GM20000 (cell line): ENCODE results near the gene LCMT1.

Experiments used
- DNase-seq: peaks from one replicate; pipeline ENCODE4 v3.0.0; 2012; ENCODE audit warnings: low spot score
- TF ChIP-seq, protein P1 (sequence below): IDR thresholded peaks from 2 replicates; pipeline ENCODE4 v1.5.1; 2012; ENCODE audit warnings: mild to moderate bottlenecking, control low read depth; ENCODE audit errors: extremely low read depth, missing control alignments

LCMT1 gene

DNA sequence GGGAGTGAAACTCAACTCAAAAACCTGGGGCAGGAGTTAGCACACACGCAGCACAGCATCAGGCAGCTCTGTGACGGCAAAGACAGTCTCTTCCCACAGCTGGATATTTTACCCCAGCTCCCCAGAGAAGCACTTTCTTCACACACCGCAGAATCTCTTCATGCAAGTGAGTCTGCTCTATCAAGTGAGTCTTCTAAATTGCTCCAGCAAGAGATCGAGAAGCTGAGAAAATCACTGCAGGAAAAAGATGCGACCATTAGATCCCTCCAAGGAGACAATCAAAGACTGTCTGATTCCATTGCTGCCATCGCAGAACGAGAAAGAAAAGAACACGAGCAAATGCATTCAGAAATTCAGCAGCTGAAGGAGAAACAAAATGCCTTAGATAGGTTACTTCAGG lies 16.9 kb upstream of the LCMT1 start:
- DNase-seq = no peak
- TF ChIP-seq, protein P1, sequence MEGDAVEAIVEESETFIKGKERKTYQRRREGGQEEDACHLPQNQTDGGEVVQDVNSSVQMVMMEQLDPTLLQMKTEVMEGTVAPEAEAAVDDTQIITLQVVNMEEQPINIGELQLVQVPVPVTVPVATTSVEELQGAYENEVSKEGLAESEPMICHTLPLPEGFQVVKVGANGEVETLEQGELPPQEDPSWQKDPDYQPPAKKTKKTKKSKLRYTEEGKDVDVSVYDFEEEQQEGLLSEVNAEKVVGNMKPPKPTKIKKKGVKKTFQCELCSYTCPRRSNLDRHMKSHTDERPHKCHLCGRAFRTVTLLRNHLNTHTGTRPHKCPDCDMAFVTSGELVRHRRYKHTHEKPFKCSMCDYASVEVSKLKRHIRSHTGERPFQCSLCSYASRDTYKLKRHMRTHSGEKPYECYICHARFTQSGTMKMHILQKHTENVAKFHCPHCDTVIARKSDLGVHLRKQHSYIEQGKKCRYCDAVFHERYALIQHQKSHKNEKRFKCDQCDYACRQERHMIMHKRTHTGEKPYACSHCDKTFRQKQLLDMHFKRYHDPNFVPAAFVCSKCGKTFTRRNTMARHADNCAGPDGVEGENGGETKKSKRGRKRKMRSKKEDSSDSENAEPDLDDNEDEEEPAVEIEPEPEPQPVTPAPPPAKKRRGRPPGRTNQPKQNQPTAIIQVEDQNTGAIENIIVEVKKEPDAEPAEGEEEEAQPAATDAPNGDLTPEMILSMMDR = no peak

DNA sequence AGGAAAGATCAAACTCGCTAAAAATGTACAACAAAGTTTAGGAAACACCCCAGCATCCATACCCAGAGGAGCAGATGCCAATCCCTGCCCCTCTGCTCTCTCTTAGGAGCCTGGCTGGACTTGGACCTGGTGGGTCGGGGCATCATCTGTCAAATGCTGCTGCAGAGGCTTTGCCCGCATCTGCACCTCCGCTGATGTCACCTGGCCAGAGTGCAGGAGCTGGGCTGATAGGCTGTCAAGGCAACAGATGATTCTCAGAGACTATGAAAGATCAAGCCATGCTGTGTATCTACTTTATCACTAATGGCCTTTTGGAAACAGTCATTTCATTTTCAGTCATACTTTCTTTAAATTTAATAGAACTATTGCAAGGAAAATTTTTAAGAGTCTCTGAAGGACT lies 15.9 kb upstream of the LCMT1 start:
- TF ChIP-seq, protein P1 = no peak
- DNase-seq = no peak

DNA sequence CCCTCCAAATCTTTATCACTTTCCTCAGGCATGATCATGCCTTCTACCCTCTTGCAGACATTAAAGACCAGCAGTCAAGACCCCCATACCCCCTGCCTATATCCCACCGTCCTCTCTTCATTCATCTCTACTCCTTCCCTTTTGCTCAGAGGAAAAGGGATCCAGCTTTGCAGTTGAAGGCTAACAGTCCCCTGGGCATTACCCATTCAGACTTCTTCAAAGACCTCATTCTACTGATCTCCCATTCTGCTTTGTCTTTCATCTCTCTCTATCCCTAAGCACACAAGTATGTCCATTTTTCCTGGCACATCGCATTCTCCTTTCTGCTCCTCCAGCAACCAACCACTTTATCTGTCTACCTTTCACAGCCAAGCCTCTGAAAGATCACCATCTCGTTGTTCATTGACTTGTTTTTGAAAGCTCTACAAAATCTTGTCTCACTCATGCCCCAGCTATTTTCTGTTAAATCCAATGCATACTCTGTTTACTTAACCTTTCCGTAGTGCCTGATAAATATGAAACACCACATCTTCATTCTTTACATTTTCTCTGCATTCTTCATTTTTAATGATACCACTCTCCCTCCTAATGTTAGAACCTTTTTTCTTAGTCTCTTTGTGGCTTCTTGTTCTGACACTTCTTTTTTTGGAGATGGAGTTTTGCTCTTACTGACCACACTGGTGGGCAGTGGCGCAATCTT lies 14.1 kb upstream of the LCMT1 start:
- DNase-seq = no peak
- TF ChIP-seq, protein P1 = no peak

DNA sequence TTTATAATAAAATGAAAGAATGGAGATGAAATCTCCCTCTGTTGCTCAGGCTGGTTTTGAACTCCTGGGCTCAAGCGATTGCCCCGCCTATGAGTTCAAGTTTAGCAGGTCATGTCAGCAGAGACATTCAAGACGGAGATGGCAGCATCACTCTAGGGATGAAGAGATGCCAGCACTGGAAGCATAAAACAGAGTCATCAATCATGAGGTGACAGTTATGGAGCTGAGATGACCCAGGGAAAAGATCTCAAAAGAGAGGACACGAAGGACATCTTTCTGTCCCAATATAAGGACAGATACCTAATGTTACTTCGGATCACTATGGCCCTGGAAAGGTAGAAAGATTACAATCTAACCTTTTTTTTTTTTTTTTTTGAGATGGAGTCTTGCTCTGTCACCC lies 11.0 kb upstream of the LCMT1 start:
- DNase-seq = no peak
- TF ChIP-seq, protein P1 = no peak

DNA sequence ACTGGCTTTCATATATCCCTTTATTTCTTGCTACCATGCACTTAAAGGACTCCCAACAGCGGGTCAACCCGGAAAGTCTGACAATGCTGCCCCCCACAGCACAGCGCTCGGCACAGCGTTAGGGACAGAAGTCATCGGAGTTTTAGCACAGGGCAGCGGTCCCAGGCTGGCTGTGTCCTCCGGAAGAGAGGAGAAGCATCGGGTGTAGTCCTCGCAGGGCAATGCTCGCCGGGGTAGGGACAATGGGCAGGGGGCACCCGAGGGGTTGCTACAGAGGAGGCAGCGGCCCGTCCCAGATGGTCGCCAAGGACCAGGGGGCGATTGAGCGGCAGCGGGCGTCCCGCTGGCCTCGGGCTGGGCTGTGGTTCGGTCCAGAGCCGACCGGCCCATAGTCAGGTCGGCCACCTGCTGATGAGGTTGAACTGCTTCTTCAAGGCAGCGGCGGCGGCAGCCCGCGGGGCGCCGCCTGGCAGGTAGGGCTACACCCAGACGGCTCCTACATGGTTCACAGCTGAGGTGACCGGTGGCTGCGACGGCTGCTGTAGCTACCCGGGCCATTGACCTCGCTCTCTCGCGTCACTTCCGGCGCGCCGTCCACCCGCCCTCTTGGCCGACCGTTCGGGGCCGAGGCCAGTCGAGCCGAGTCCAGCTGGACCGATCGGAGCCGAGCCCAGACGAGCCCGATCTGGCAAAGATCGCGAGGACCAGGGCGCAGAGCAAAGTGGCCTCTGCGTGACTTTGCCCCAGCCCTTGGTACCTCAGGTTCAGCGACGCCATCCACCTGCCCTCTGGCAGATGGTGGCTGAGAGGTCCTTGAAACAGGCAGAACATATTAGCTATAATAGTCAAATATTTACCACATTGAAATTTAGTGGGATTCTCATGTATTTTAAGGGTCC lies 4.7 kb upstream of the LCMT1 start:
- peak; percentile 89 for DNase-seq
- TF ChIP-seq, protein P1 = peak; percentile 33

DNA sequence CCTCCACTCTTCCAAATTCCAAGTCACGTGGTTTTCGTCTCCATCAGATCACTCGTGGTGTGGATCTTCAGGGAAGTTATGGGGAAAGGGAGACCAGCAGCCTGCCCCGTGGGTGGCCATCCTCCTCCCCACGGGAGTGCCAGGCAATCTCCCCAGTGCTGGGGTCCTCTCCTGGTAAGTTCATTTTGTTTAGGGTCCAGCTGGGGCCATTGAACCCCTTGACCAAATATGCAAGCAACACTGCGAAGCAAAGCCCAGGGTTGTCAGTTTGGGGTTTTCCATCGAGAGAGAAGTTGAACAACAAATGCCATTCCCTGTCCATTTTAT lies 4.1 kb upstream of the LCMT1 start:
- TF ChIP-seq, protein P1 = no peak
- DNase-seq = no peak

DNA sequence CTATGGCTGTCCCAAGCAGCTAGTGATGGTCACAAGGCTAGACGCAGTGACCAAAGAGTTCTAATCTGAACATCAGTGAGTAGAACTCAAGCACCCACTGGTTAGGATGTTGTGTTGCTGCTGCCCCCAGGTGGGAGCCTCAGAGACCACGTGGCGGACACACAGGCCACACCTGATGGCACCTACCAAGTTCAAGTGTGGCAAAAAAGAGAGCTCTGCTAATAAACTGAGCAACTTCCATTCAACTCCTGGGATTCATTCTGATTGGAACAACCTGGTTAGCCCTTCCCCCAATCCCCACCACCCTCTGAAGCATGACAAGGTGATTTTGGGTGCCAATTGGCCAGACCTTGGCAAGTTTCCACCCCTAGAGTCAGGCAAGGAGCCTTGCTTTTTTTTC lies 3.5 kb upstream of the LCMT1 start:
- TF ChIP-seq, protein P1 = peak; percentile 3
- DNase-seq = peak; percentile 36
